GM12891 (cell line): ENCODE results near the gene IL2RG.
A peak's percentile ranks its signal among the peaks of the same experiment; 100 is the strongest.

Experiments used
- DNase-seq: peaks from one replicate; pipeline ENCODE4 v3.0.0; 2011; ENCODE audit warnings: low spot score; ENCODE audit not compliant: insufficient read length
- FAIRE-seq: peaks from 2 replicates; lab custom pipeline; 2011; peaks lifted over from hg19 to GRCh38; lab: Jason Lieb, UNC
- PAX5 ChIP-seq: IDR thresholded peaks from 2 replicates; pipeline ENCODE4 v1.6.1; 2011; ENCODE audit warnings: low read length, moderate library complexity, mild to moderate bottlenecking; ENCODE audit not compliant: insufficient read depth, severe bottlenecking
- POLR2A ChIP-seq: IDR thresholded peaks from 2 replicates; pipeline ENCODE4 v1.6.1; 2011; ENCODE audit warnings: low read depth, low read length, control low read depth
- POLR2AphosphoS5 ChIP-seq: IDR thresholded peaks from 2 replicates; pipeline ENCODE4 v1.6.1; 2011; ENCODE audit warnings: low read depth, low read length, control low read depth
- POU2F2 ChIP-seq: IDR thresholded peaks from 2 replicates; pipeline ENCODE4 v1.6.1; 2011; ENCODE audit warnings: low read depth, mild to moderate bottlenecking, control low read depth, low read length, moderate library complexity
- SPI1 ChIP-seq: IDR thresholded peaks from 2 replicates; pipeline ENCODE4 v1.6.1; 2011; ENCODE audit warnings: low read depth, low read length, control low read depth
- TAF1 ChIP-seq: IDR thresholded peaks from 2 replicates; pipeline ENCODE4 v1.6.1; 2011; ENCODE audit warnings: low read depth, low read length, control low read depth

Gene IL2RG

DNA sequence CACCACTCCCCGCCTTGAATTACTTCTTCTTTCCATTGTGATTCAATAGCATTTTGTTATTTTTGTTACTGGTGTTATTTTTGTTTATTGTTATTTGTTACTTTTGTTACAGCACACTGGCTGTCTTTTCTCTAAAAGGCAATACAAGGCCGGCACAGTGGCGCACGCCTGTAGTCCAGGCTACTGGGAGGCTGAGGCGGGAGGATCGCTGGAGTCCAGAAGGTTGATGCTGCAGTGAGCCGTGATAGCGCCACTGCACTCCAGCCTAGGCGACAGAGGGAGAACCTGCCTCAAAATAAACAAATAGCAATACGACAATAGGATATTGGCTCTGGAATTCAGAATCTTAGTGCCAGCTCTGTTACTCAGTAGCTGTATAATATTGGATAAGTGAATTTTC lies 6.0 kb upstream of the IL2RG start:
- TF ChIP-seq POU2F2: no peak
- no peak for TF ChIP-seq POLR2AphosphoS5
- TF ChIP-seq PAX5: no peak
- TF ChIP-seq TAF1: no peak
- TF ChIP-seq SPI1: no peak
- DNase-seq: no peak
- no peak for FAIRE-seq

DNA sequence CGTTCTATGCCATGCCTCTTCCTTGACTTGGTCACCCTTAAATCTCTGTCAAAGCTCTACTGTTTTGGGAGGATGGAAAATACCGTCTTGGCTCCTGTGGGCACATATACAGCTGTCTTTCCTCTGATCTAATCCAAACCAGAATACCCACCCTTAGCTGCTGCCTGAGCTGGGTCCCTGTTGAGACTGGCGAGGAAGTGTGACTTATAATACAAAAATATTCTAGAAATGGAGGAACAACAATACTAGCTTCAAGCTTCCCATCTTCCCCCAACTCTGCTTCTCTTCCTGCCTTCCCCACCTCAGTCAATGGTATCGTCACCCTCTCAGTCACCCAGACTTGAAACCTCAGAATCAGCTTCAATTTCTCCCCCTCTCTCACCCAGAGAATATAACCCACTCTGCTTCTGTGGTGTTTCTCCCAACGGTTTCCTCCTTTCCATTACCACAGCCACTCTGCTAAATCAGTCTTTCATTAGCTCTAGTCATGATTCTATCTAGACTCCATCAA lies 599 bp upstream of the IL2RG start:
- no peak for FAIRE-seq
- no peak for TF ChIP-seq SPI1
- no peak for TF ChIP-seq PAX5
- no peak for TF ChIP-seq TAF1
- TF ChIP-seq POLR2AphosphoS5: no peak
- TF ChIP-seq POU2F2: no peak
- TF ChIP-seq POLR2A: no peak
- DNase-seq: no peak

DNA sequence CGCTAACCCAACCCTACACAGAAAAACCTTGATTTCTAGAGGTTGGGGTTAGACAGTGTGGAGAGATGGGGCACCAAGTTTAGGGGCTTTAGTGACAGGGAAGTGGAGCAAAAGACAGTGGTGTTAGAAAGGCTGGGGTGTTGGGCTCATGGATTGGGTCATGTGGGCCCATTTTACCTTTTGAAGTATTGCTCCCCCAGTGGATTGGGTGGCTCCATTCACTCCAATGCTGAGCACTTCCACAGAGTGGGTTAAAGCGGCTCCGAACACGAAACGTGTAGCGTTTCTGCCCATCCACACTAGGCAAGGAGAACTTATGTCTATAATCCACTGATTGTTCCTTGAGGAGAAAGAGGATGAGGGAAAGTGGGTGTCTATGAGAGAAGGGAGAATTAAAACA lies 2.3 kb downstream of the IL2RG start:
- DNase-seq (no peak), FAIRE-seq (peak; percentile 78)
- no peak for TF ChIP-seq PAX5
- no peak for TF ChIP-seq POU2F2
- TF ChIP-seq SPI1: no peak
- no peak for TF ChIP-seq POLR2A
- TF ChIP-seq POLR2AphosphoS5: no peak
- no peak for TF ChIP-seq TAF1

DNA sequence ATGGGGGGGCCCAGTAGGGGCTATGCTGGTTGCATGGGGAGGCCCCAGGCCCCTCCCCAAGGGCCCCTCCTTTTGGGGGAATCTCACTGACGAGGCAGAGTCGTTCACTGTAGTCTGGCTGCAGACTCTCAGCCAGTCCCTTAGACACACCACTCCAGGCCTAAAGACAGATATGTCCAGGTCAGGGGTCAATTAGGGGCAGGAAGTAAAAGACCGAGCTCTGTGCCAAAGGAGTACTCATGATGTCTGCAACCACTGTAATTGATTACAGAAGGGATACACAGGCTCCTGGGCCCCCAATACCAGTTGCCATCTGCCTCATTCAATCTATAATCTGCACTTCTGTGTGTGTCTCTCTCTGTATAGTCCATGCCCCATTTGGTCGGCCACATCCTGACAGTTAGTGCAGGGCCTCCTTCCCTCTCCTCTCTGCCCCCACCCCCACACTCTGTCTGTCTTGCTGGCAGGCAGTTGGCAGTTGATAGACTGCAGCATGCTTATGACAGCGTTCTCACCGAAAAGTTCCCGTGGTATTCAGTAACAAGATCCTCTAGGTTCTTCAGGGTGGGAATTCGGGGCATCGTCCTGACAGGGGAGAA lies 3.5 kb downstream of the IL2RG start:
- FAIRE-seq: peak; percentile 66
- TF ChIP-seq SPI1 (no peak), TAF1 (no peak), POLR2AphosphoS5 (no peak), POU2F2 (no peak), POLR2A (no peak), PAX5 (no peak)
- DNase-seq: no peak

DNA sequence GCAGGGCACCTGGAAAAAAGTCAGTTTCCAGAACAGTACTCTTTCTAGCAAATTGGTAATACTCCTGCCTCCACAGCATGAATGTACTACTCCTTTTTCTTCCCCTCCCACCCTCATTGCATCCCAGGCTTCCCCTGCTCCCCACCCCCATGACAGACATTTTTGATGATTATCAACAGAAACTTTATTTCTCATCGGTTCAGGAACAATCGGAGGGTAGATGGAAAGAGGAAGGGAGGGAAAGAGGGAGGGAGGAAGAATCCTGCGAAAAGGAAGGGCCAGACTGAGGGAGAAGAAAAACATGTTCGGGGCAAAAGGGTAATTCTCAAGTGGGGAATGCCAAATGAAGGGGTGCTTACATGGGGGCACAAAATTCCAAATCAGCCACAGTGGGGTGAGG lies 4.1 kb downstream of the IL2RG start:
- no peak for FAIRE-seq
- TF ChIP-seq POU2F2 (no peak), POLR2A (no peak), TAF1 (no peak), POLR2AphosphoS5 (no peak), SPI1 (no peak), PAX5 (no peak)
- no peak for DNase-seq

DNA sequence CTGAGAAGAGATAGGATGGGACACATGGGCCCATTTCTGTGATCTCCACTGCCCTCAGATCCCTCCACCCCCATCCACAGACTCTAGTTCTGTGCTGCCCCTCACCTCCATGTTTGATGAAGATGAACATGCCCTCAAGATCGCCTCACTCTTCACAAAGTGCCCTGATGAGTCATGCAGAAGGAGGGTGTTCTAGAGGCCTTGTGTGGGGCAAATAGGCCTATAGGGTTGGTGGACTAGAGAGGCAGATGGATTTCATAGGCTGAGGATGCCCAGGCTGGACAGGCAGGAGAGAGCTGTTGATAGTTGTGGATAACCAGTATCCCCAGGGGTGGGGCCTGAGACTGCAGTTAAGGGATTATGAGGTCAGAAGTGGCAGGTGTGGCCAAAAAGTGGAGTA lies 5.0 kb downstream of the IL2RG start, which contains the start of gene CXorf65:
Gene CXorf65, minus strand, starts transcription at position 314 of the 400 bp plus-strand sequence. Its CDS starts 184 bp downstream, at position 130.
- DNase-seq: no peak
- TF ChIP-seq TAF1 (no peak), POU2F2 (no peak), POLR2AphosphoS5 (no peak), POLR2A (peak; percentile 27; the same call in 1 of the 2 replicates)
- FAIRE-seq: peak; percentile 71

DNA sequence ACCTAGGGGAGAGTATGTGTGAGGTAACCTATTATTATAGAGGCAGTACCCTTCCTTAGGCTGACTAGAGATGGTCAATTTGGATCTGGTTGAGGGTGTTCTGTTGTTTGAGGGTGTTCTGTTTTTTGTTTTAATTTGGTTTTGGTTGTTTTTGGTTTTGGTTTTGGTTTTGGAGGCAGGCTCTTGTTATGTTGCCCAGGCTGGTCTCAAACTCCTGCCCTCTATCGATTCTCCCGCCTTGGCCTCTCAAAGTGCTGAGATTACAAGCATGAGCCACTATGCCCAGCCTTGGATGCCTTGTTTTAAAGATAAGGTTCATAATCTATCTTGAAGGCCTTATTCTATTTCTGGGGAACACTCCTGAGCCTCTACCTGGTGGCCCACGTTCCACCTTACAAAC lies 5.7 kb downstream of the IL2RG start:
- no peak for TF ChIP-seq PAX5
- no peak for TF ChIP-seq POLR2A
- TF ChIP-seq POU2F2: no peak
- no peak for TF ChIP-seq SPI1
- no peak for TF ChIP-seq TAF1
- no peak for TF ChIP-seq POLR2AphosphoS5
- FAIRE-seq (no peak), DNase-seq (no peak)

- DNase-seq (no peak), FAIRE-seq (peak; percentile 89)
- no peak for TF ChIP-seq POU2F2
- TF ChIP-seq POLR2A: no peak
- TF ChIP-seq POLR2AphosphoS5: no peak
- TF ChIP-seq PAX5: no peak
- TF ChIP-seq SPI1: no peak
- TF ChIP-seq TAF1: no peak
These were observed 8.0 kb downstream of the IL2RG start for GRCh38 chrX:71103110-71103983.

- TF ChIP-seq PAX5 (no peak), TAF1 (no peak), SPI1 (no peak), POLR2A (no peak), POU2F2 (no peak), POLR2AphosphoS5 (no peak)
- DNase-seq: no peak
- no peak for FAIRE-seq
These were observed 9.1 kb downstream of the IL2RG start for GRCh38 chrX:71102292-71102691.
